Left ventricle myocardium inferior (tissue), 1 donor: ENCODE measurements around the gene PTP4A2. TPM values are rescaled to one million over a fixed set of nuclear protein-coding genes. Genes with fewer than 3 reads are reported as not detected.
A peak's percentile ranks its signal among the peaks of the same experiment; 100 is the strongest.

Experiments
- DNase-seq: peaks from one replicate; pipeline ENCODE4 v3.0.0-alpha.2; 2020
- H3K27ac ChIP-seq: fragments of 200-600 bp; replicated peaks from 2 replicates; pipeline ENCODE4 v1.8.0; 2021
- H3K27me3 ChIP-seq: fragments of 200-600 bp; 2 replicates; pipeline ENCODE4 v1.8.0; 2021; ENCODE audit warnings: low read depth
- H3K36me3 ChIP-seq: fragments of 200-600 bp; 2 replicates; pipeline ENCODE4 v1.8.0; 2021
- H3K4me1 ChIP-seq: fragments of 200-600 bp; 2 replicates; pipeline ENCODE4 v1.8.0; 2021
- H3K4me3 ChIP-seq: fragments of 200-600 bp; 2 replicates; pipeline ENCODE4 v1.8.0; 2021; ENCODE audit warnings: mild to moderate bottlenecking, moderate library complexity
- H3K9me3 ChIP-seq: fragments of 200-600 bp; replicated peaks from 2 replicates; pipeline ENCODE4 v1.8.0; 2021
- CTCF ChIP-seq: fragments of 200-600 bp; IDR thresholded peaks from 2 replicates; pipeline ENCODE4 v1.8.0; 2021; ENCODE audit warnings: antibody characterized with exemption, mild to moderate bottlenecking, borderline replicate concordance
- intact Hi-C: fragments of 100-400 bp; cut with micrococcal nuclease; formaldehyde crosslinking; loops from one replicate; pipeline ENCODE4 v1.11.0; 2022
- total RNA-seq: library from RNA; stranded (reverse); fragmentation: NEBNext Ultra II Directional; extraction: Animal tissue kit (Norgen Biotek cat#: 25700); gene quantifications from one replicate; pipeline ENCODE4 v1.2.1, GENCODE V29; 2021
- donor health status: DM: no; HTN: yes; CAD: no; lungs with severe emphysema.

The PTP4A2 gene
- total RNA-seq, 1 donor from 2014 or later = 203 TPM

DNA sequence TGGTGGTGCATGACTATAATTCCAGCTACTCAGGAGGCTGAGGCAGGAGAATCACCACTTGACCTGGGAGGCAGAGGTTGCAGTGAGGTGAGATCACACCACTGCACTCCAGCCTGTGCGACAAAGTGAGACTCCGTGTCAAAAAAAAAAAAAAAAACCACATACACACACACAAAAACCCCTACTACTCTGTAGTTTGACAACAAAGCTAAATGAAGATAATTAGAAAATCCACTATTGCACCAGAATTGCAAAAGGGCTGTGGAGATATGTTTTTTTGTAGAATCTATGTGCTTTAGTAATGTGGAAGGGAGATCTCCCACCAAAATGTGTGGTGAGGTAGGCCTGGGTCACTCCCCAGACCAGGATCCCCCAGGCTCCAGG, 43.3 kb upstream of the PTP4A2 start:
- intact Hi-C loops = no loop called here
- Histone ChIP-seq H3K27me3 (no peaks in the 10 kb centered on the region), H3K36me3 (no peaks in the 10 kb centered on the region), H3K9me3 (no peaks in the 10 kb centered on the region), H3K4me3 (no peak overlapping the region), H3K4me1 (peaks cover 16% of the 10 kb centered on the region), H3K27ac (no peak overlapping the region)
- TF ChIP-seq CTCF = no peak
- DNase-seq = no peak

DNA sequence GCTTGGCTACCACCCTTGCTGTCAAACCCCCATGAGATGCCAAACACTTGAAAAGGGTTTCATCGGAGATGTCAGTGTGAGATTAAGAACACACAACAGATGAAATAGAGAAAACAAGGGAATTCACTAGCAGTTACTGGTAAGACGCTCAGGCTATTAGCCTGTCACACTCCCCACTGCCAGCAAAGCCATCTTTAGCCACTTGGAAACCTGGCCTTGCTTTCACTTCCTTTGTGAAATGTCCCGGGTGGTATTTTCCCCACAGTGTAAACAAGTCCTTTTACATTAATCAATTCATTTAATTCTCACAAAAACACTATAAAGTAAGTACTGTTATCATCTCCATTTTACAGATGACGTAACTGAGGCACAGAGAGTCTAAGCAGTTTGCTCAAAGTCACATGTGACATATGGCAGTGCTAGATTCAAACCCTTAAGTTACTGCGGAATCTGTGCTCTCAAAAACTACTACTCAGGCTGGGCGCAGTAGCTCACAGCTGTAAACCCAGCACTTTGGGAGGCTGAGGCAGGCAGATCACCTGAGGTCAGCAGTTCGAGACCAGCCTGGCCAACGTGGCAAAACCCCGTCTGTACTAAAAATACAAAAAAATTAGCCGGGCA, 42.8 kb upstream of the PTP4A2 start:
- Histone ChIP-seq H3K27me3 (no peaks in the 10 kb centered on the region), H3K4me1 (peaks cover 16% of the 10 kb centered on the region), H3K36me3 (no peaks in the 10 kb centered on the region), H3K27ac (no peak overlapping the region), H3K9me3 (no peaks in the 10 kb centered on the region), H3K4me3 (no peak overlapping the region)
- DNase-seq = no peak
- TF ChIP-seq CTCF = no peak
- intact Hi-C loops = no loop called here

- H3K27me3 ChIP-seq = no peaks in the 10 kb centered on the region
Observed at GRCh38 chr1:31978843-31979400, 40.8 kb upstream of the PTP4A2 start.

DNA sequence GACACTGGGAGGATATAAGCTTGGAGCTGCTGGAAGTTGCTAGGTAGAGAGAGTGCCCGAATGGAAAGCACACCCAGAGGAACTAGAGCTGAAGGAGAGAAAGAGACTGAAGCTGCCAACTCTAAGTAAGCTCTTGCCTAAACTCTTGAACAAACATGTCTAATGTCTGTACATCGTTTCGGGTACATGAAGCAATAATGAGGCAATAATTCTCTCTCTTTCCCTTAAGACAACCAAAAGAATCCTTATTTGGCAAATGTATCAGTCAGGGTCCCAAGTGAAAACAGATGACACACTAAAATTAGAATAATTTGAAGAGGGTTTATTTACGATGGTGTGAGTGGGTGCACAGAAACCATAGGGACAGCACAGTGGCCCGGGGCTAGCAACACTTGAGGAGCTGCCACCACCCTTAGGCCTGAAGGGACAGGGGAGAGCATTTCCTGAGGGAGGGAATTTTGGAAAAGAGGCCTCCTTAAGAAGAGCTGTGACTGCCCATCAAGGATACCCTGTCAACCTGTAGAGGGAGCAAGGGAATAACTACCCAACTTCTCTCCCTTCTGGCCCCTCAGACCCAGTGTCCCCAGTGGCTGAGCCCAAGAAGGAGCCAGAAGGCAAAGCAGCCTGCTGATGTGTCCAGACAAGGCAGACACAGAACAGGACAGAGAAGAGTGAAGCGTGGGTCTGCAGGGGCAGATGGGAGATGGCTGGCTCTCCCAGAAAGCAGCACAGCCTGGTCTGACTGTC, 39.4 kb upstream of the PTP4A2 start:
- peak; percentile 42 for TF ChIP-seq CTCF
- intact Hi-C loops = no loop called here
- no peaks in the 10 kb centered on the region for H3K27me3 ChIP-seq
- no peak overlapping the region for H3K4me3 ChIP-seq
- DNase-seq = no peak
- peaks cover 5% of the 10 kb centered on the region for H3K4me1 ChIP-seq
- H3K36me3 ChIP-seq = no peaks in the 10 kb centered on the region
- H3K9me3 ChIP-seq = no peaks in the 10 kb centered on the region
- peak overlapping the region; percentile 23 for H3K27ac ChIP-seq

More at GRCh38 chr1:31978843-31979400, 40.8 kb upstream of the PTP4A2 start:
- intact Hi-C loops = no loop called here
- TF ChIP-seq CTCF = no peak
- Histone ChIP-seq H3K4me1 (peaks cover 5% of the 10 kb centered on the region), H3K27ac (no peak overlapping the region), H3K36me3 (no peaks in the 10 kb centered on the region), H3K4me3 (no peak overlapping the region), H3K9me3 (no peaks in the 10 kb centered on the region)
- DNase-seq = no peak

DNA sequence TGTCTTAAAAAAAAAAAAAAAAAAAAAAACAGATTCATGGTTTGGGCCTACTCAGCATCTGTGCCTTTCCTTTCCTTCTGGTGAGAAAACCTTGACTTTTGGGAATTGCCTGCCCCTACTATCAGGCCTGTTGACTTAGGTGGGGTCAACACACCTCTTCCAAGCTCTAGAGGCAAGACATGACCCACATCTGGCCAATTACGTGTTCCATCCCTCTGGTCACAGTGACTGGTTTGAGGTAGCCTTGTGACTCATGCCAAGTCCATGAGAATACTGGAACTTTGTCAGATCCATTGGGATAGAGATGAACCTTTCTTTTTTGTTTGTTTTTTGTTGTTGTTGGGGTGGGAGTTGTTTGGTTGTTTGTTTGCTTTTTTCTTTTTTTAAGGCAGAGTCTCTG, 38.2 kb upstream of the PTP4A2 start:
- TF ChIP-seq CTCF = no peak
- H3K36me3 ChIP-seq = no peaks in the 10 kb centered on the region
- intact Hi-C loops = no loop called here
- DNase-seq = no peak
- H3K27ac ChIP-seq = no peak overlapping the region
- no peak overlapping the region for H3K4me3 ChIP-seq
- no peaks in the 10 kb centered on the region for H3K9me3 ChIP-seq
- H3K27me3 ChIP-seq = no peaks in the 10 kb centered on the region
- peaks cover 5% of the 10 kb centered on the region for H3K4me1 ChIP-seq
